KMS-11 (cell line): Measurements from ENCODE around the gene NDUFB3.
A peak's percentile ranks its signal among the peaks of the same experiment; 100 is the strongest.

Experiments
- H2AFZ ChIP-seq: fragments of 200-600 bp; sonication (generic); 2 replicates; pipeline ENCODE4 v1.6.1; 2016; ENCODE audit warnings: antibody characterized with exemption, mixed run types, low read depth
- H3K27ac ChIP-seq: fragments of 200-600 bp; sonication (generic); 2 replicates; pipeline ENCODE4 v1.6.1; 2016; ENCODE audit warnings: mild to moderate bottlenecking, mixed run types
- H3K27me3 ChIP-seq: fragments of 200-600 bp; sonication (generic); 2 replicates; pipeline ENCODE4 v1.6.1; 2017; ENCODE audit warnings: mild to moderate bottlenecking, low read depth, mixed run types, moderate library complexity; ENCODE audit not compliant: insufficient read depth
- H3K36me3 ChIP-seq: fragments of 200-600 bp; sonication (generic); 2 replicates; pipeline ENCODE4 v1.6.1; 2017; ENCODE audit warnings: mild to moderate bottlenecking, mixed run types; ENCODE audit not compliant: insufficient read depth
- H3K4me1 ChIP-seq: fragments of 200-600 bp; sonication (generic); 2 replicates; pipeline ENCODE4 v1.6.1; 2016; ENCODE audit warnings: mild to moderate bottlenecking, low read depth, mixed run types; ENCODE audit not compliant: poor library complexity, severe bottlenecking
- H3K4me2 ChIP-seq: fragments of 200-600 bp; sonication (generic); 2 replicates; pipeline ENCODE4 v1.7.0; 2016; ENCODE audit warnings: mild to moderate bottlenecking, mixed run types
- H3K4me3 ChIP-seq: fragments of 200-600 bp; sonication (generic); IDR thresholded peaks from 2 replicates; pipeline ENCODE4 v1.6.1; 2017; ENCODE audit warnings: low read depth, low read length, mixed read lengths; ENCODE audit not compliant: insufficient read depth
- H3K79me2 ChIP-seq: fragments of 200-600 bp; sonication (generic); 2 replicates; pipeline ENCODE4 v1.6.1; 2016; ENCODE audit warnings: low read depth, mixed run types; ENCODE audit not compliant: insufficient read depth
- H3K9ac ChIP-seq: fragments of 200-600 bp; sonication (generic); 2 replicates; pipeline ENCODE4 v1.6.1; 2016; ENCODE audit warnings: mild to moderate bottlenecking, mixed run types
- H4K20me1 ChIP-seq: fragments of 200-600 bp; sonication (generic); 2 replicates; pipeline ENCODE4 v1.6.1; 2016; ENCODE audit warnings: mild to moderate bottlenecking, mixed run types; ENCODE audit not compliant: insufficient read depth
- TF ChIP-seq, protein P1 (sequence below): fragments of 200-600 bp; sonication (generic); conservative IDR thresholded peaks from 2 replicates; pipeline ENCODE4 v1.6.1; 2017; ENCODE audit warnings: low read depth, mild to moderate bottlenecking, antibody characterized with exemption, low read length, moderate library complexity, mixed read lengths

NDUFB3 gene

DNA sequence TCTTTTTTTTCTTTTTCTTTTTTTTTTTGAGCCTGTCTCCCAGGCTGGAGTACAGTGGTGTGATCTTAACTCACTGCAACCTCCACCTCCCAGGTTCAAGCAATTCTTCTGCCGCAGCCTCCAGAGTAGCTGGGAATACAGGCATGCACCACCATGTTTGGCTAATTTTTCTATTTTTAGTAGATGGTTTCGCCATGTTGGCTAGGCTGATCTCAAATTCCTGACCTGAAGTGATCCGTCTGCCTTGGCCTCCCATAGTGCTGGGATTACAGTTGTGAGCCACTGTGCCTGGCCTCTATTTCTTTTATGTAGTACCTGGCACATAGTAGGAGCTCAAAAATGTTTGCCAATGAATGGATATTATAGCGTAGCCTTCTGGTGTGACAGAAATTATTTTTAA, 37.4 kb downstream of the NDUFB3 start:
- Histone ChIP-seq H3K4me2 (no peak overlapping the region), H4K20me1 (no peaks in the 10 kb centered on the region), H3K79me2 (0 out of 2 replicates have a peak, but pooled peaks cover under 1% of the 10 kb centered on the region), H3K4me3 (no peak overlapping the region), H3K27ac (no peak overlapping the region), H2AFZ (no peak overlapping the region), H3K4me1 (peaks cover 8% of the 10 kb centered on the region), H3K27me3 (no peaks in the 10 kb centered on the region), H3K9ac (no peak overlapping the region), H3K36me3 (no peaks in the 10 kb centered on the region)
- TF ChIP-seq, protein P1, sequence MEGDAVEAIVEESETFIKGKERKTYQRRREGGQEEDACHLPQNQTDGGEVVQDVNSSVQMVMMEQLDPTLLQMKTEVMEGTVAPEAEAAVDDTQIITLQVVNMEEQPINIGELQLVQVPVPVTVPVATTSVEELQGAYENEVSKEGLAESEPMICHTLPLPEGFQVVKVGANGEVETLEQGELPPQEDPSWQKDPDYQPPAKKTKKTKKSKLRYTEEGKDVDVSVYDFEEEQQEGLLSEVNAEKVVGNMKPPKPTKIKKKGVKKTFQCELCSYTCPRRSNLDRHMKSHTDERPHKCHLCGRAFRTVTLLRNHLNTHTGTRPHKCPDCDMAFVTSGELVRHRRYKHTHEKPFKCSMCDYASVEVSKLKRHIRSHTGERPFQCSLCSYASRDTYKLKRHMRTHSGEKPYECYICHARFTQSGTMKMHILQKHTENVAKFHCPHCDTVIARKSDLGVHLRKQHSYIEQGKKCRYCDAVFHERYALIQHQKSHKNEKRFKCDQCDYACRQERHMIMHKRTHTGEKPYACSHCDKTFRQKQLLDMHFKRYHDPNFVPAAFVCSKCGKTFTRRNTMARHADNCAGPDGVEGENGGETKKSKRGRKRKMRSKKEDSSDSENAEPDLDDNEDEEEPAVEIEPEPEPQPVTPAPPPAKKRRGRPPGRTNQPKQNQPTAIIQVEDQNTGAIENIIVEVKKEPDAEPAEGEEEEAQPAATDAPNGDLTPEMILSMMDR: no peak

DNA sequence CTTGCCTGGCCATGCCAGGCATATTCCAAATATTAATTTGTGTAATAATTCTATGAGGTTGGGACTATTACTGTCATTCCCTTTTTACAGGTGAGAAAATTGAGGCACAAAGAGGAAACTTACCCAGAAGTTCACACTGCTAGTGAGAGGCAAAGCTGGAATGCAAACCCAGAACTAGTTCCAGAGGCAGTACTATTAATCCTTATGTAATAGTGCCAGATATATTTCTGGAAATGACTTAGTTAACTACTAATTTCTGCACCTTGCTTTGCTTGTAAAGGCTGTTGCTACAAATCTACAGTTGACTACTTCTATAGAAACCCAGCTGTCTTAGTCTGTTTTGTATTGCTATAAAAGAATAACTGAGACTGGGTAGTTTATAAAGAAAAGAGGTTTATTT, 38.8 kb downstream of the NDUFB3 start:
- TF ChIP-seq, protein P1: no peak
- no peak overlapping the region for H2AFZ ChIP-seq
- H3K79me2 ChIP-seq: peaks cover 14% of the 10 kb centered on the region
- no peaks in the 10 kb centered on the region for H3K36me3 ChIP-seq
- no peak overlapping the region for H3K9ac ChIP-seq
- H3K4me1 ChIP-seq: peaks cover 22% of the 10 kb centered on the region
- no peaks in the 10 kb centered on the region for H4K20me1 ChIP-seq
- H3K27ac ChIP-seq: no peak overlapping the region
- H3K4me3 ChIP-seq: no peak overlapping the region
- H3K27me3 ChIP-seq: no peaks in the 10 kb centered on the region
- H3K4me2 ChIP-seq: no peak overlapping the region

DNA sequence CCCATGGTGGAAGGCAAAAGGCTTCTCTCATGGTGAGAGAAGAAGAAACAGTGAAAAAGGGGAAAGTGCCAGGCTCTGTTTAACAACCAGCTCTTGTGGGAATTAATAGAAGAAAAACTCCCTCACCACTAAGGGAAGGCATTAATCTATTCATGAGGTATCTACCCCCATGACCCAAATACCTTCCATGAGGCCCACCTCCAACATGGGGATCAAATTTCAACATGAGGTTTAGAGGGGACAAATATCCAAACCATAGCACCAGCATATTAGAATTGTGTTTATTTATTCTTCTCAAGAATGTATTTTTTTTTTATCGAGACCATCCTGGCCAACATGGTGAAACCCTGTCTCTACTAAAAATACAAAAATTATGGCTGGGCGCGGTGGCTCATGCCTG, 39.3 kb downstream of the NDUFB3 start:
- Histone ChIP-seq H3K27ac (no peak overlapping the region), H3K27me3 (no peaks in the 10 kb centered on the region), H3K9ac (no peak overlapping the region), H3K4me1 (peaks cover 23% of the 10 kb centered on the region), H3K4me3 (no peak overlapping the region), H3K79me2 (peaks cover 19% of the 10 kb centered on the region), H4K20me1 (no peaks in the 10 kb centered on the region), H2AFZ (no peak overlapping the region), H3K36me3 (no peaks in the 10 kb centered on the region), H3K4me2 (no peak overlapping the region)
- TF ChIP-seq, protein P1: no peak

DNA sequence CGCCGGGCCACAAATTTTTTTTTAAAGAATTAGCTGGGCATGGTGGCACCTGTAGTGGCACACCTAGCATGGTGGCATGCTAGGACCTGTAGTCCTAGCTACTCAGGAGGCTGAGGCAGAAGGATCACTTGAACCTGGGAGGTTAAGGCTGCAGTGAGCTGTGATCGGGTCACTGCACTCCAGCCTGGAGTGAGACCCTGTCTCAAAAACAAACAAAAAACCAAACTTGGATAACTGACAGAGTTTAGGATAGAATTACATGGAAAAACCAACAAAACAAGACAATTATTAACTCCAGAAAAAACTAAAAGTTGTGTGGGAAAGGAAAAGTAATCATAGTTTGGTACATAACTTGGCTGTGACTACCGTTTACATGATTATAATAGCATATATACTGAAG, 42.5 kb downstream of the NDUFB3 start:
- no peak overlapping the region for H3K9ac ChIP-seq
- H4K20me1 ChIP-seq: no peaks in the 10 kb centered on the region
- H3K4me3 ChIP-seq: no peak overlapping the region
- H3K27me3 ChIP-seq: no peaks in the 10 kb centered on the region
- H2AFZ ChIP-seq: no peak overlapping the region
- peaks cover 35% of the 10 kb centered on the region for H3K4me1 ChIP-seq
- peak overlapping the region; percentile 98; the same call in 1 of the 2 replicates for H3K27ac ChIP-seq
- TF ChIP-seq, protein P1: no peak
- peaks cover 36% of the 10 kb centered on the region for H3K79me2 ChIP-seq
- H3K36me3 ChIP-seq: no peaks in the 10 kb centered on the region
- H3K4me2 ChIP-seq: peak overlapping the region; percentile 98

DNA sequence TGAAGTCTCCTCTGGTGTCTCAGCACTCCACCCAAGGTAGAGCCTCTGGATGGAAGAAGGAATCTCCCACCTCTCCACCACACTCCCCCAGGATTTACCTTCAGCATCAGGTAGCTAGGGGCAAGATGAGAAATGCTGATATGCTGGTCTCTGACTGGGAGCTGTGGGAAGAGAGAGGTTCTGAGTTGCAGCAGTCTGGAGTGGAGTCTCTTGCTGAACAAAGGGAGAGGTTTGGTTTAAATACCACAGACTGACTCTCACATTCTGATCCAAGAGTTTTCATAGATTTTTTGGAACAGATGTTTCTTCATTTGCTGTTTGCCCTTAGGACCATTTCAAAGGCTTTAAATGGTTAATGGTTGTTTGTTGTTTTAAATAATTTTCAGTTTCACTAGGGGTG, 43.0 kb downstream of the NDUFB3 start:
- Histone ChIP-seq H2AFZ (no peak overlapping the region), H3K4me2 (peak overlapping the region; percentile 98), H3K9ac (no peak overlapping the region; the same call in 1 of the 2 replicates), H4K20me1 (no peaks in the 10 kb centered on the region), H3K4me1 (peaks cover 35% of the 10 kb centered on the region), H3K79me2 (peaks cover 41% of the 10 kb centered on the region), H3K36me3 (no peaks in the 10 kb centered on the region), H3K4me3 (no peak overlapping the region), H3K27me3 (no peaks in the 10 kb centered on the region), H3K27ac (peak overlapping the region; percentile 98; the same call in 1 of the 2 replicates)
- TF ChIP-seq, protein P1: no peak
